Endometrial microvascular endothelial cells (primary cell): Measurements from ENCODE around the gene DLG1. TPM values are rescaled to one million over a fixed set of nuclear protein-coding genes. Genes with fewer than 3 reads are reported as not detected.
"Not testable (repeated sequence)": the region's sequence is repeated elsewhere in the genome, so short reads cannot be mapped to it uniquely, and the experiment has no call there.

Experiments
- in situ Hi-C: cut with HindIII; loops from 2 replicates; pipeline ENCODE4 v1.10.0; 2017; ENCODE audit warnings: low sequenced_read_pairs, low pct_unique_long_range_greater_than_20kb; ENCODE audit errors: inconsistent ontology term
- total RNA-seq: library from RNA; depleted of rRNA; stranded (reverse); fragments of >200 nt; gene quantifications from one replicate; pipeline ENCODE4 v1.2.3, GENCODE V29; 2015; ENCODE audit errors: inconsistent ontology term

Gene DLG1
- total RNA-seq, 1 donor from 2014 or later: 32.8 TPM

DNA sequence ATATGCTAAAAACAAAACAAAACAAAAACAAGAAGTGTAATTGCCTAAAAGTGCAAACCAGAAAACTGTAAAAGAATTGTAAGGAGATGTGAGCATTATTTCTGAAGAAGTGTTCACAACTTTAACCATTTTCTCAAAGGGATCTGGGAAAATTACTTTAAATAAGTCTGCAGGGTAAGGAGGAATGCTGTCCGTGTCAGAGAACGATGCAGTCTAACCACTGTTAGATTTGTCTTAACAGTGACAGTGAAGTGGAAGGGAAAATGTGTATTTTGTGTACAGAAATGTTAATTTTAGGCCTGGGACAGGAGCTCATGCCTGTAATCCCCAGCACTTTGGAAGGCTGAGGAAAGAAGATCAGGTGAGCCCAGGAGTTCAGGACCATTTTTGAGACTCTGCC lies 95.7 kb downstream of the DLG1 start:
- in situ Hi-C loops: no loop called here

DNA sequence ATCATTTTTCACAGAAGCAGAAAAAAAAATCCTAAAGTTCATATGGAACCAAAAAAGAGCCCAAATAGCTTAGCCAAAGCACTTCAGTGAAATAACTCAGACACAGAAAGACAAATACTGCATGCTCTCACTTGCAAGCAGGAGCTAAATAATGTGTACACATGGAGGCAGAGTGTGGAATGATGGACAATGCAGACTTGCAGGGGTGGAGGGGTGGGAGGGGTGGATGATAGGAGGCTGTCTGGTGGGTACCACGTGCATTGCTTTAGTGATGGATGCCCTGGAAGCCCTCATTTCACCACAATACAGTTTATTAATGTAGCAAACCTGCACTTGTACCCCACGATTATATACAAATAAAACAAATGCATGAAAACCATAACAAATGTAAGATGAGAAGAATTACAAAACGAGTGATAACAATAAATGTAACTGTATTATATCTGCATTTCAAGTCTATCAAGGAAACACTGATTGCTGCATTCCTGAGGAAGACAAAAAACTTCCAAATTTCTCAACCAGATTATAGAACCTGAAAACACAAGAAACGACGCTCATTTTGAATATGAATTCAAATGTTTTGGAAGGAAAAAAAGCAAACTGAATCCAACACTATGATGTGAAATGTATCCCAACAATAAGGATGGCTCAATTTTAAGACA lies 96.5 kb downstream of the DLG1 start:
- in situ Hi-C loops: no loop called here

DNA sequence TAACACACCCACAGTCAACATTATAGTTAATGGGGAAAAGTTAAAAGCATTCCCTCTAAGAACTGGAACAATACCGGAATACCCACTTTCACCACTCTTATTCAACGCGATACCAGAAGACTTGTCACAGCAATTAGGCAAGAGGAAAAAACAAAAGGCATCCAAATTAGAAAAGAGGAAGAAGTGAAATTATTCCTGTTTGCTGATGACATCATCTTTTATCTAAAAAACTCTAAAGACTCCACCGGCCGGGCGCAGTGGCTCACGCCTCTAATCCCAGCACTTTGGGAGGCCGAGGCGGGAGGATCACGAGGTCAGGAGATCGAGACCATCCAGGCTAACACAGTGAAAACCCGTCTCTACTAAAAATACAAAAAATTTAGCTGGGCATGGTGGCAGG lies 97.6 kb downstream of the DLG1 start:
- in situ Hi-C loops: not testable (repeated sequence)

DNA sequence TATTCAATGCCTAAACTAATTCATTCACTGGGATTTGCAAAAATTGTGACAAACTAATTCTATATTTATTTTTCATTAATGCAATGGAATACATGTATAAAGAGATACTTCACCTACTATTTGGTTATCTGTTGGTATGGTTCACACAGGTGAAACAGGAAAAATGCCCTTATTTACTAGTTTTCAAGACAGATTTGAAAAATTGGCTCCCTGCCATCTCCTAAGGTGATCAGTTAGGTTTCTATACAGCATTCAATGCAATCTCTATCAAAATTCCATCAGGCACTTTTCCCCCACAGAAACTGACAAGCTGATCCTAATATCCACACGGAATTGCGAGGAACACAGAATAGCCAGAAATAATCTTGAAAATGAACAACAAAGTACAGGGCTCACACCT lies 101.1 kb downstream of the DLG1 start:
- in situ Hi-C loops: no loop called here

DNA sequence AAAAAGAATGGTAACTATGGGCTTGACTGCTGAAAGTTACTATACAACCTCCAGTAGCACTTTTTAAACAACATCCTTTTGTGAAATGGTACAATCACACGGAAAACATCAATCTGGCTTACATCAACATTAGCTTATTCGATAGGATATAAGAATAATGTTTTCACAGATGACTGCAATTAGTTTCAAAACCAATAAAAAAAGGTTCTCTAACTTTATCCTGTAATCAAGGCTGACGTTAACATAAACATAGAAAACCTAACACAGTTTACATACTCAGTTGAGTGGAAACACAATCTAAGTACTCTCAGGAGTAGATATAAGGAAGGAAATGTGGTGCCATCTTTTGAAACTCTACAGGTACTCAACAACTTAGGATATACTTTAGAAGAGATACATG lies 102.2 kb downstream of the DLG1 start:
- in situ Hi-C loops: no loop called here

DNA sequence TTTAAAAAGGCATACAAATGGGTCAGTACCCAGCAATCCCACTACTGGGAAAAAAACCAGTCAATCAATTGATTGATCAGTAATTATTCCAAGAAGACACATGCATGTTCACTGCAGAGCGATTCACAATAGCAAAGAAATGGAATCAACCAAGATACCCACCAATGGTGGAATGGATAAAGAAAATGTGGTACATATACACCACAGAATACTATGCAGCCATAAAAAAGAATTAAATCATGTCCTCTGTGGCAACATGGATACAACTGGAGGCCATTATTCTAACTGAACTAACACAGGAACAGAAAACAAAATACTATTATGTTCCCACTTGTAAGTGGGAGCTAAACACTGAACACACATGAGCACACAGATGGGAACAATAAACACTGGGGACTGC lies 103.1 kb downstream of the DLG1 start:
- in situ Hi-C loops: no loop called here

DNA sequence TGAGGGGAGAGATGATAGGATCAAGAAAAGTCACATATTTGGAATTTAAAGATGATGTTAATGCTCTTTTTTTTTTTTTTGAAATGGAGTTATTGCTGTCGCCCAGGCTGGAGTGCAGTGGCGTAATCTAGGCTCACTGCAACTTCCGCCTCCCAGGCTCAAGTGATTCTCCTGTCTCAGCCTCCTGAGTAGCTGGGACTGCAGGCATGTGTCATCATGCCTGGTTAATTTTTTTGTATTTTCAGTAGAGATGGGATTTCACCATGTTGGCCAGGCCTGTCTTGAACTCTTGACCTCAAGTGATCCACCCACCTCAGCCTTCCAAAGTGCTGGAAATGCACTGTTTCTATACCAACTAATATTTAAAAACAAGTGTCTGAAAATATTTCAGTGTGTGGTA lies 104.7 kb downstream of the DLG1 start:
- in situ Hi-C loops: not testable (repeated sequence)

DNA sequence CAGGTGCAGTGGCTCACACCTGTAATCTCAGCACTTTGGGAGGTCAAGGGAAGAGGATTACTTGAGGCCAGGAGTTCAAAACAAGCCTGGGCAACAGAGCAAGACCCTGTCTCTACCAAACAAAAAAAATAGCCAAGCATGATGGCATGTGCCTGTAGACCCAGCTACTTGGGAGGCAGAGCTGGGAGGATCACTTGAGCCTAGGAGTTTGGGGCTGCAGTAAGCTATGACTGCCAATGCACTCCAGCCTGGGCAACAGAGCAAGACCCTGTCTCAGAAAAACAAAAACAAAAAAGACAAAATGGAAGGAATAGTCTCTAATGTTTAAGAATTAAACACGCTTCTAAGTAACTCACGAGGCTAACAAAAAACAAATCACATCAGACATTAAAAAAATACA lies 106.5 kb downstream of the DLG1 start:
- in situ Hi-C loops: no loop called here

DNA sequence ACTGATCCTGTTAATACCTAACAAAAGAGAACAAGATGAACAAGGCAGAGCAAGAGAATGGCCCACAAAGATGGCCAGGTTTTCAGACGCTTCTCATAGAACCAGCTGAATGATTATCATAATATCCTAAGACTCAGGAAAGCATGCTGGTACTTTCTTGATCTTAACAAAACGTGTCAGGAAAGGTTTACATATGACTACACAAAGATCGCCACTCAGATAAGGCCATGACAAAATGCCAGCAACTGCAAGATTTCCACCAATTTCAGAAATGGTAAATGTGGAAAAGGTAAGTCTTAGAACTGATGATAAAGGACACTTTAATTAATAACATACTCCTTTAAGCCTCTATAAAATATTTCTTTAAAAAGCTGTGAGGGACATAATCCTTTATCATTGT lies 108.8 kb downstream of the DLG1 start:
- in situ Hi-C loops: no loop called here

DNA sequence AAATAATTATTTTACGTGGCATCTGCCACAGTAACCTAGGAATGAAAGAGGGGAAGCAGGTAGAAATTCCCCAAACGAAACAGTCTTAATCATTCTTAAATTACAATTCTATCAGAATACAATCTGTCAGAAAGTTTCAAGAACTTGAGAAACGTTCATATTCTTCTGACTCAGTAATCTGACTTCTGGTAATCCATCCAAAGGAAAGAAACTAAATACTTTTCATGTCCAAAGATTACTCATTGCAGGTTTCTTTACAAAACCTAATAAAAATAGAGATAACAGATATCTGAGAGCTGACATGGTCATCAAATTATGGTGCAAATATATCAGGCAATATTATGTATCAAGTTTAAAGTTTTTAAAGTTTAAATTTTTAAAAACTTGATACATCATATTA lies 109.4 kb downstream of the DLG1 start:
- in situ Hi-C loops: no loop called here

DNA sequence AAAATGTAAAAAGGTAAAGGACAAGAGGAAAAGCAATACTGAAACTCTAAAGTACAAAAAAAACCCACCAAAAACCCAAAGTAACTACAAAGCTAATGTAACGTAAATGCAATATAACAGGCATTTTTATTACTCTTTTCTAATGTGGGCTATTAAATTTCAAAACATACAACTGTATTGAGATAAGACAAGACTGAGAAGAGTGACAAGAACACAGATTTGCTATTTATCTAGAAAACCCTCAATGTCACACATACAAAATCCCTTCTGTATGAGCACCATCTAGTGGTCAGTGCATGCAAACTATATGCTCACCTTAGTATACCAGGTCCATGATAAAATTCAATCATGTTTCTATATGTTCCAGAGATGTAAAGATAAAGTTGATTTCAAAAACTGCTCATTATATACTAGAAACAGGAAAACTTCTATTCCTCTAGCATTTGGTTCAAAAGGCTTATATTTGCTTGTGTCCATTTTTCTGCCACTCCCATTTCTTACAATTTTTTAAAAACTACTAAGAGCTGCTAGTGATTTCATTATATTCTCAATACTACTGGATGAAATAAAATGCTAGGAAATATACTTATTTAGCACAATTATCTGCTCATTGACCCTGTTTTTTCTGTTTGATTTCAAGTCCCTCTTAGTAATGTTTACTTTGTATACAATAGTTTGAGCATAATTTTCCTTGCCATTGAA lies 111.4 kb downstream of the DLG1 start:
- in situ Hi-C loops: no loop called here

DNA sequence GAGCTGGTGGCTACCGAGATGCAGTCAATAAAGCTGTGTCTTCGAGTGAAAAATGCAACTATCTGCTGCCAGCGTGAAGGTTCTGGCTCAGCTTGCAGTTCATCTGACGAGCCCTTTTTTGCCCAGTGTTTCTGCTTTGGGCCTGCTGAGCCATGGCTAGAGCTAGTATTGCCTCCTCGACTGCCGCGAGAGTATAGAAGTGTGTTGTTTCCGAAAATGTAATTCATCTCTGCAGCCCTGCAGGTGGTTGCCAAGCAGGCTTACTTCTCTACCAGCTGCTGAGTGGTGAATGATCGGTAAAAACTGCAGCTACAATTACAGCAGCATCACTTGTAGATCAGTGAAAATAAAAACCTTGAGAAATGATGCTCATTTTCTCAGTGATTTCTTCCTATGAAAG lies 114.8 kb downstream of the DLG1 start:
- in situ Hi-C loops: no loop called here

DNA sequence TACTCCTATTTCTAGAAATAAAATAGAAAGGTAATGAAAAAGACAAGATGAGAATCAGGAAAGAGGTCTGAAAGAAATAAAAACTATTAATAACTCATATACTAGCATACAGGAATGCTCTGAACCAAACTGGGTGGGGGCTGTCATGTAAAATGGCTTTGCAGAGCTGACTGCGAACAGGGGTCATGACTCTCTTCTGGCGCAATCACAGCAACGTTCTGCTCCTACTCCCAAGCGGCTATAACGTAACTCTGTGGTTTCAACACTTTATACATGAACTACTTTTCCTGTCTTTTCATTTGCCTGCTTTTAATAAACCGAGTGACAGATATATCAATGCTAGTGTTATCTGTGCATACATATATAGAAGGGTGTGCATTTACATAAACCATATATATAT lies 116.7 kb downstream of the DLG1 start:
- in situ Hi-C loops: no loop called here

DNA sequence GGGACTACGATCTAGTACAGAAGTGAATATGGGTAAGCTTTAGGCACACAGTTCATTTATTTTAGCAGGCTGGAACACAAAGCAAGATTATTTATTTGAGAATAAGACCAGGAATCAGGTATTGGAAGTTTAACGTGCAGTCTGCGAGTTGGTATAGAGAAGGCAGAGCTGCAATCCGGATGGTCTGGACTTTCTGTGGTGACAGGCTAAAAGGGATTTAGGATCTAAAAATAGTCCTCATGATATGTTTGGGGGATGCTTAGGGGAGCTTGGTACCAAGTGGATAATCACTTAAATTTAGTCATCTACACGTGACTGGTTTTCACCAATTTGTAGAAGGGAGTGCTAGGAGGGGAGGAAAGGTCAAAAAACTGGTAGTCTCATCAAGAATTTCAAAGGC lies 119.4 kb downstream of the DLG1 start:
- in situ Hi-C loops: no loop called here

DNA sequence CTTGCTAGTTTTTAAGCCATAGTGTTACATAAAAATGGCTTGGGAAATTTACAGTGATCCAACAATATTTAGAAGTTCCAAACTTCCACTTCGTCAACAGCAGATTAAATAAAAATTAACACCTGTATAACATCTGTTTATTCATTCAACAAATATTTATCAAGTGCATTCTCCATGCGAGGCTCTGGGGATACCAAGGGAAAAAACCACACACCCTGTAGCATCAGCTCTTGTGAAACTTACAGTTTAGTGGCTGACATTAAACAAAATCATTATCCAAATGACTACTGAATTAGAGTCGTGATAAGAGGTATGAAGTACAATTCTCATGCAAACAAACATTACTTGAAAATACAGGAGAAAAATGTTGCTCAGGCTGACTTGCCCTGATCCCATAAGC lies 122.9 kb downstream of the DLG1 start:
- in situ Hi-C loops: no loop called here

DNA sequence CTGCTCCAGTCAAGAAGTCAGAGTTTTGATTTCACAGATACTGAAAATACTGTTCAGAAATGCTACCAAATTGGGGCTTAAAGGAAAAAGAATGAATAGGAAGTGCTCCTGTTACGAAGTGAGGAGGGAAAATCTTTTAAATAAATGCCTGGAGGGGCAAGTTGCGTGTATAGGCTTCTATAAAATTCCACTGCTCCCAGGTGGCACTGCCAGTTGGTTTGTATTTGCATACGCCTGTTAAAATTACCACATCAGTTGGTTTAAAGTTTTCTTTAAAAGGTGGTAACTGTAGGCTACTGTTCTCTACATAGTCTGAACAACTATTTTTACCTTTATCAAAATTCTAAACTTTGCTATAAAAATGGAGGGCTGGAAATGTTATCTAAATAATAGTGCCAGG lies 123.5 kb downstream of the DLG1 start:
- in situ Hi-C loops: no loop called here

DNA sequence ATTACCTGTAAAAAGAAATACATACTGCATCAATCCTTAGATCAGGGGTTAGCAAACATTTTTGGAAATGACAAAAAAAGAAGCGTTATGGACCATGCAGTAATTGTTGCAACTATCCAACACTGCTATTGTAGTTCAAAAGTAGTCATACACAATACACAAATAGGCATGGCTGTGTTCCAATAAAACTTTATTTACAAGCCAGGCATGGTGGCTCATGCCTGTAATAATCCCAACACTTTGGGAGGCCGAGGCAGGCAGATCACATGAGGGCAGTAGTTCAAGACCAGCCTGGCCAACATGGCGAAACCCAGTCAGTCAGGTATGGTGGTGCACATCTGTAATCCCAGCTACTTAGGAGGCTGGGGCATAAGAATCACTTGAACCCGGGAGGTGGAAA lies 124.8 kb downstream of the DLG1 start:
- in situ Hi-C loops: no loop called here

DNA sequence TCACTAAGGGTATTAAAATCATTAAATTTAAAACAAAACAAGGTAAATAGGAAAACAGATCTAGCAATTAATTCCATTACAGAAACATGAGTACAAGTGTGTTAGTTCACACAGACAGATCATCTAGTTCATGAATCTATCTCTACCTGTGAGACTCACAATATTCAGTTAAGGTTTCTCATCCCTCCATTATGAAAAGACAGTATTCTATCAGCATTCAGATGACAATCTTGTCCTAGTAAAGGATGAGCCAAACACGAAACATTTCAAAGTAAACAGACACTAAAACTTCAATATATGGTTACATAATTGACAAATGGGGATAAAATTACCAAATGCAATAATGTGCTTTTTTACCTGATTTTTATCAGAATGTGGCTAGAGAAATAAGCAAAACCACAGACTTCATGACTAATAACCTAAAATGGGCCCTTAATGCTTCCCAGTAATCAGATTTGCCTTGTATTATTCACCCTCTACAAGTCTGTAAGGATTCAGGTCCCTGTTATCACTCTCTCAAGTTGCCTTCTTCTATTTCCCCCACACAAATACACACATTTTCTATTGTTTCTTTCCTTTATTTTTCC lies 126.8 kb downstream of the DLG1 start:
- in situ Hi-C loops: no loop called here

DNA sequence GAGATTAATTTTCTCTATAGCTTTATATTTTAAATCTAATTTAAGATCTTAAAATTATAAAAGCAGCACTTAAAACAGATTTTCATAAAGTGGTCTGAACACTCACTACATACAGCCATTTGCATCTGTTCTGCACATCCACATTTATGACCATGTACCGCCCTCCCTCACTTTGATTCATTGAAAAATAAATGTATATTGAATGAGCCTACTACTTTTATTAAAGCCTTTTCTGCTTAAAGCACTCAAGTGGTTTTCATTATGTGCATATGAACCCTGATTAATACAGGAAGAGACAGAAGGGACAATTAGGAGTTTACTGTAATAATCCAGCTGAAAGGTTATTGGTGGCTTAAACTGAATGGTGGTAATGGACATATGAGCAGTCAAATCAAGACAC lies 129.4 kb downstream of the DLG1 start:
- in situ Hi-C loops: no loop called here

DNA sequence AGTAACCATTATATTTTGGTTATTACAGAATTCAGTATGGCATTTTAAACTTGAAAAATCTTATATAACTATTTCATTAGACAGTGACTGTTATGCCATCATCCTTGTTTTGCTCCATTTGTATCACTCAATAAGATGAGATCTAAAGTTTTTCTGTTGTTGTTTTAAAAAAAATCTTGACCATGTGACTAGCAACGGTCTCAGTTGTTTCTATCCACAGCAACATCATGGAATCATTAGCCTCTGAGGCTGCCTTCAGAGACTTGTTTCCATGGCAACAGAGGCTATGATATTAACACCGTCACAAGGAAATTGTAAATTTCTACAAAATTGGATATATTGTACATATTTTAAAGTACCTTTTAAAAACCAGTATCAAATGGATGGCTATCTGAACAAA lies 129.8 kb downstream of the DLG1 start:
- in situ Hi-C loops: no loop called here

DNA sequence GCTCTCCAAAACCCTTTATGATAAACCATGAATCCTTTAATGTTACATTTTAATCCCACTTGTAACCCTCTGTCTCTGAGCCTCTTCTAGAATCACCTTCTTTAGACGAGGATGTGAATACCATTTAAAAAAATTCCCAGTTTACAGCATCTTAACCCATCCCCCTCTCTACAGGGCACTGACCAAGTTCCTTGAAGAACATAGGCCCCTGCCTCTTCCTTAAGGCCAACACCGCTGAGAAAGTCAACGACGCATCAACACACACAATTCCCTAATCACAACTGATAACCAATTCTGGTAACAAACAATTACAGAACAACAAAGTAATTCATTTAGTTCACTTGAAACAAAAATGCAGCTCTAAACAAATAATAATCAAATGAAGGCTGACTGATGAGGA lies 130.3 kb downstream of the DLG1 start:
- in situ Hi-C loops: no loop called here
